Subcutaneous abdominal adipose tissue (tissue), 5 donors: ENCODE data around the gene EEF1G.
"Not testable (repeated sequence)": the region's sequence is repeated elsewhere in the genome, so short reads cannot be mapped to it uniquely, and the experiment has no call there.

ENCODE experiments used
- H3K27ac ChIP-seq: one replicate; pipeline ENCODE4 v1.7.0; 2013; ENCODE audit warnings: low read depth, mild to moderate bottlenecking, inconsistent platforms, low read length, moderate library complexity
- H3K27me3 ChIP-seq, 5 donors: one replicate each; pipeline ENCODE4 v1.7.0; 2013; ENCODE audit warnings: low read length in 5 of 5, inconsistent platforms in 1 of 5; ENCODE audit not compliant: control insufficient read depth in 5 of 5, insufficient read depth in 4 of 5
- H3K36me3 ChIP-seq, 5 donors: one replicate each; pipeline ENCODE4 v1.7.0; 2013; ENCODE audit warnings: low read length in 5 of 5; ENCODE audit not compliant: control insufficient read depth in 5 of 5, insufficient read depth in 5 of 5
- H3K4me1 ChIP-seq, 5 donors: one replicate each; pipeline ENCODE4 v1.7.0; 2013; ENCODE audit warnings: low read length in 5 of 5, mild to moderate bottlenecking in 3 of 5, moderate library complexity in 1 of 5; ENCODE audit not compliant: control insufficient read depth in 5 of 5, insufficient read depth in 5 of 5
- H3K4me3 ChIP-seq, 5 donors: one replicate each; pipeline ENCODE4 v1.7.0; 2013; ENCODE audit warnings: low read length in 5 of 5, low read depth in 1 of 5
- H3K9ac ChIP-seq, 5 donors: one replicate each; pipeline ENCODE4 v1.7.0; 2013; ENCODE audit warnings: low read length in 5 of 5, mild to moderate bottlenecking in 4 of 5, moderate library complexity in 3 of 5
- H3K9me3 ChIP-seq, 5 donors: one replicate each; pipeline ENCODE4 v1.7.0; 2013; ENCODE audit warnings: low read length in 5 of 5; ENCODE audit not compliant: control insufficient read depth in 5 of 5
- donor health status: healthy.
- donor health status: healthy.
- donor health status: healthy.
- donor health status: healthy.
- donor health status: healthy.

Gene EEF1G, protein sequence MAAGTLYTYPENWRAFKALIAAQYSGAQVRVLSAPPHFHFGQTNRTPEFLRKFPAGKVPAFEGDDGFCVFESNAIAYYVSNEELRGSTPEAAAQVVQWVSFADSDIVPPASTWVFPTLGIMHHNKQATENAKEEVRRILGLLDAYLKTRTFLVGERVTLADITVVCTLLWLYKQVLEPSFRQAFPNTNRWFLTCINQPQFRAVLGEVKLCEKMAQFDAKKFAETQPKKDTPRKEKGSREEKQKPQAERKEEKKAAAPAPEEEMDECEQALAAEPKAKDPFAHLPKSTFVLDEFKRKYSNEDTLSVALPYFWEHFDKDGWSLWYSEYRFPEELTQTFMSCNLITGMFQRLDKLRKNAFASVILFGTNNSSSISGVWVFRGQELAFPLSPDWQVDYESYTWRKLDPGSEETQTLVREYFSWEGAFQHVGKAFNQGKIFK

DNA sequence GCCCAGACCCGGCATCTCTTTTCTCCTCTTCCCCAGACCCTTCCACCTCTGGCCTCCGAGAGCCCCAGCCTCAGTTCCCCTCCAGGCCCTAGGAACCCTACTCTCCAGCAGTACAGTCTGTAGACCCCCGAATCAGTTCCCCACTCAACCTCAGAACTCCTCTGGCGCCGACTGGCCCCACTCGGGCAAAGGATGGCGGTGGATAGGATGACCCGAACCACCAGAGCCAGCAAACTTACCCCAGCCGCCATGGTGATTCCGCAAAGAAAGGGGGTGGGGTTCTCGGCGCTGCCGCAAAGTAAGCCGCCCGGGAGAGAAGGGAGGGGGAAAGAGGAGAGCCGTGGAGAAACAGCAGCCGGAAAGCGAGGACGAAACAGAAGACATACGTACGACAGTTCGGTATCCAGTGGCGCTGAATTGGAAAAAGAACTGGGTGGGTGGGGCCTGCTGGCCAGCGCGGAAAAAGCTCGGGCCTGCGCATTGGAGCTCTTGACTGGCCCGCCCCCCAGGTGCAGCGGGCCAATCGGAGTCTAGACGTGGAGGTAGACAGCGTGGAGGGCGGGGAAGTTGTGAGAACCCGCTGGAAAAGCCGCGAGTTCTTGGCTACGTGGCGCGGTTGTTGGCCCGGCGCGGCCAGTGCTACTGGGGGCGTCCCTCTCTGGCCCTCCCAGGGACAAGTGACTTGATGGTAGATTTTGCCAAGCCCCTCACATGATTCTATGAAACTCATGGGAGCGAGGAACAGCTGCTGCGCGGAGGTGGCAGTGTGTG, at the start of gene EEF1G:
Gene EEF1G, minus strand, starts transcription at position 300 of the 771 bp plus-strand sequence. Its CDS starts 49 bp downstream, at position 251.
- H3K36me3 ChIP-seq = peaks cover 0 to 54% (median 38%) of the 10 kb centered on the region in 5 donors
- peaks cover 9 to 65% (median 57%) of the 10 kb centered on the region in 5 donors for H3K4me1 ChIP-seq

GRCh38 chr11:62622476-62623089, 48.9 kb upstream of the EEF1G start:
- H3K4me1 ChIP-seq = peaks cover 8 to 26% (median 23%) of the 10 kb centered on the region in 5 donors
- H3K36me3 ChIP-seq = peaks cover 0 to 31% (median 27%) of the 10 kb centered on the region in 5 donors
- no peaks in the 10 kb centered on the region for H3K27me3 ChIP-seq
- H3K9ac ChIP-seq = peak overlapping the region; percentile 35 to 84 (median 71)
- peak overlapping the region; percentile 64 to 92 (median 86) for H3K4me3 ChIP-seq
- H3K9me3 ChIP-seq = no peaks in the 10 kb centered on the region
- peak overlapping the region; percentile 95 for H3K27ac ChIP-seq

More for the DNA sequence above, at the start of gene EEF1G:
- H3K27me3 ChIP-seq = no peaks in the 10 kb centered on the region
- H3K27ac ChIP-seq = peak within 1 kb of the TSS; percentile 100
- peak within 1 kb of the TSS; percentile 86 to 99 (median 95) for H3K4me3 ChIP-seq
- H3K9me3 ChIP-seq = no peaks in the 10 kb centered on the region
- H3K9ac ChIP-seq = peak within 1 kb of the TSS; percentile 91 to 99 (median 97)

GRCh38 chr11:62621567-62622470, 48.1 kb upstream of the EEF1G start, which contains the start of gene B3GAT3:
TSS of gene B3GAT3 (minus strand) at chr11:62621986. CDS start at chr11:62621947, 39 bp downstream.
- Histone ChIP-seq H3K4me3 (peak within 1 kb of the TSS; percentile 67 to 92 (median 90)), H3K9ac (peak within 1 kb of the TSS; percentile 83 to 97 (median 87)), H3K27ac (peak within 1 kb of the TSS; percentile 95), H3K9me3 (no peaks in the 10 kb centered on the region), H3K4me1 (peaks cover 8 to 26% (median 23%) of the 10 kb centered on the region in 5 donors), H3K27me3 (no peaks in the 10 kb centered on the region), H3K36me3 (peaks cover 0 to 30% (median 25%) of the 10 kb centered on the region in 5 donors)

GRCh38 chr11:62621027-62621566, 47.4 kb upstream of the EEF1G start:
- no peaks in the 10 kb centered on the region for H3K27me3 ChIP-seq
- H3K9ac ChIP-seq = peak overlapping the region; percentile 83 to 97 (median 87)
- H3K4me1 ChIP-seq = peaks cover 8 to 26% (median 23%) of the 10 kb centered on the region in 5 donors
- peak overlapping the region; percentile 95 for H3K27ac ChIP-seq
- H3K36me3 ChIP-seq = peaks cover 0 to 30% (median 25%) of the 10 kb centered on the region in 5 donors
- H3K4me3 ChIP-seq = peak overlapping the region; percentile 67 to 92 (median 90)
- H3K9me3 ChIP-seq = no peaks in the 10 kb centered on the region

DNA sequence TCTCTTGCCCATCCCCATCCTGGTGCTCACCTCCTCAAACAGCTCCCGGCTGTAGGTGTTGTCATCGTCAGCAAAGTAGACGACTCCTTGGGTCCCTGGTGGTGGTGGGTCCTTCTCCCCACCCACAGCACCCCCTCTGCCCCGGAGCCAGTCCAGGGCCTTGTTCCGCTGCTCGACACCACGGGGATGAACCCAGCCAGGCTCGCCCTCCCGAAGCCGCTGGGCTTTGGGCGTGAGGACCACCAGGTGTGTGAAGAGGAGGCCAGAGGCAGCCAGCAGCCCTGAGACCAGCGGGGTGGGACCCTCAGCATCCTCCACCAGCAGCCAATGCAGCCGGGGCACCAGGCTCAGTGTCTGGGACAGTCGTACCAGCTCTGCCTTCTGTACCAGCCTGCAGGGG, 43.3 kb upstream of the EEF1G start:
- H3K4me3 ChIP-seq, H3K9me3 ChIP-seq, H3K27ac ChIP-seq, H3K27me3 ChIP-seq, H3K9ac ChIP-seq: not testable (repeated sequence)
- H3K4me1 ChIP-seq = peaks cover 5 to 30% (median 23%) of the 10 kb centered on the region in 5 donors
- peaks cover 0 to 29% (median 21%) of the 10 kb centered on the region in 5 donors for H3K36me3 ChIP-seq

GRCh38 chr11:62615521-62615920, 41.8 kb upstream of the EEF1G start:
- H3K4me3 ChIP-seq = no peak overlapping the region
- H3K9ac ChIP-seq = no peak overlapping the region
- H3K27me3 ChIP-seq = no peaks in the 10 kb centered on the region
- no peaks in the 10 kb centered on the region for H3K9me3 ChIP-seq
- H3K36me3 ChIP-seq = peaks cover 0 to 32% (median 21%) of the 10 kb centered on the region in 5 donors
- H3K4me1 ChIP-seq = peaks cover 5 to 35% (median 27%) of the 10 kb centered on the region in 5 donors
- H3K27ac ChIP-seq = no peak overlapping the region

GRCh38 chr11:62614275-62614674, 40.6 kb upstream of the EEF1G start:
- H3K36me3 ChIP-seq = peaks cover 0 to 38% (median 31%) of the 10 kb centered on the region in 5 donors
- H3K9ac ChIP-seq = peak overlapping the region in 1 of 5 donors; percentile 66
- H3K4me1 ChIP-seq = peaks cover 5 to 37% (median 27%) of the 10 kb centered on the region in 5 donors
- H3K27ac ChIP-seq = peak overlapping the region; percentile 93
- no peak overlapping the region for H3K4me3 ChIP-seq
- H3K9me3 ChIP-seq = no peaks in the 10 kb centered on the region
- no peaks in the 10 kb centered on the region for H3K27me3 ChIP-seq

DNA sequence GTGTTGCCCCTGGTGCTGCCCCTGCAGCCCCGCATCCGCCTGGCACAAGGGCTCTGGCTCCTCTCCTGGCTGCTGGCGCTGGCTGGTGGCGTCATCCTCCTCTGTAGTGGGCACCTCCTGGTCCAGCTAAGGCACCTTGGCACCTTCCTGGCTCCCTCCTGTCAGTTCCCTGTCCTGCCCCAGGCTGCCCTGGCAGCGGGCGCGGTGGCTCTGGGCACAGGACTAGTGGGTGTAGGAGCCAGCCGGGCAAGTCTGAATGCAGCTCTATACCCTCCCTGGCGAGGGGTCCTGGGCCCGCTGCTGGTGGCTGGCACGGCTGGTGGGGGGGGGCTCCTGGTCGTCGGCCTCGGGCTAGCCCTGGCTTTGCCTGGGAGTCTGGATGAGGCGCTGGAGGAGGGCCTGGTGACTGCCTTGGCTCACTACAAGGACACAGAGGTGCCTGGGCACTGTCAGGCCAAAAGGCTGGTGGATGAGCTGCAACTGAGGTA, 39.6 kb upstream of the EEF1G start:
- Histone ChIP-seq H3K4me1 (peaks cover 5 to 37% (median 27%) of the 10 kb centered on the region in 5 donors), H3K36me3 (peaks cover 0 to 47% (median 35%) of the 10 kb centered on the region in 5 donors), H3K27me3 (no peaks in the 10 kb centered on the region), H3K9ac (peak overlapping the region in 4 of 5 donors; percentile 42 to 90 (median 64)), H3K27ac (peak overlapping the region; percentile 93), H3K4me3 (peak overlapping the region in 4 of 5 donors; percentile 19 to 87 (median 50)), H3K9me3 (no peaks in the 10 kb centered on the region)
